HCT116 (cell line): ENCODE data around the gene NHLRC3. TPM values are rescaled to one million over a fixed set of nuclear protein-coding genes. Genes with fewer than 3 reads are reported as not detected.

Source experiments
- ATAC-seq: fragments of 200-7000 bp; cut with Tn5 transposase; 2 replicates; pipeline ENCODE4 v1.9.1; 2020; ENCODE audit warnings: mild to moderate bottlenecking, moderate library complexity
- BruUV-seq: library from RNA; stranded (reverse); fragments of 400-500 nt; replicated peaks from 2 replicates; lab custom pipeline; 2021; lab: Mats Ljungman, UMichigan
- CTCF ChIA-PET: fragments of 300-600 bp; sonication (Branson Sonifier 250); formaldehyde crosslinking; loops from one replicate; lab custom pipeline; 2021; ENCODE audit warnings: antibody characterized with exemption; lab: Charles Lee
- POLR2A ChIA-PET: fragments of 300-600, 350-600 bp; sonication (Branson Sonifier 250); formaldehyde crosslinking; loops from one replicate; lab custom pipeline; 2021; ENCODE audit warnings: antibody characterized with exemption; lab: Charles Lee
- RAD21 ChIA-PET, 2 experiments: fragments of 300-600 bp; sonication (Branson Sonifier 250); formaldehyde crosslinking; loops; one replicate each; lab custom pipeline; 2023; ENCODE audit warnings: low total read pairs in 2 of 2; ENCODE audit not compliant: uncharacterized antibody in 2 of 2, unreplicated experiment in 2 of 2, low non-redundant PET in 1 of 2; lab: Charles Lee
- DNase-seq: peaks from one replicate; pipeline ENCODE4 v3.0.0-alpha.2; 2010; ENCODE audit warnings: low read depth, low spot score
- H2AFZ ChIP-seq: fragments of 200-600 bp; shearing (Covaris generic), sonication (generic); 2 replicates; pipeline ENCODE4 v1.6.1; 2017; ENCODE audit warnings: low read depth, mixed run types, mixed read lengths, antibody characterized with exemption, low read length; ENCODE audit not compliant: poor library complexity, severe bottlenecking
- H3K27ac ChIP-seq: 2 replicates; pipeline ENCODE4 v1.5.1; 2012; ENCODE audit warnings: low read depth, low read length
- H3K27me3 ChIP-seq: fragments of 200-600 bp; sonication (generic); 2 replicates; pipeline ENCODE4 v1.6.1; 2016; ENCODE audit warnings: mixed run types, low read length, mixed read lengths; ENCODE audit not compliant: insufficient read depth
- H3K36me3 ChIP-seq, 2 experiments: fragments of 200-500 bp in 1 of 2; fragments of 200-600 bp in 1 of 2; sonication (Bioruptor generic) in 1 of 2; sonication (generic) in 1 of 2; 2 replicates each; pipeline versions ENCODE4 v1.5.1 to v1.6.1; 2014 to 2016; ENCODE audit warnings: low read length in 2 of 2, inconsistent platforms in 1 of 2, mixed read lengths in 1 of 2, mixed run types in 1 of 2; ENCODE audit not compliant: insufficient read depth in 2 of 2, control insufficient read depth in 1 of 2
- H3K4me1 ChIP-seq, 2 experiments: fragments of 200-600 bp in 1 of 2; sonication (generic) in 1 of 2; 2 replicates each; pipeline versions ENCODE4 v1.5.1 to v1.6.1; 2012 to 2017; ENCODE audit warnings: low read length in 2 of 2, inconsistent platforms in 1 of 2, mild to moderate bottlenecking in 1 of 2, mixed read lengths in 1 of 2, mixed run types in 1 of 2, moderate library complexity in 1 of 2; ENCODE audit not compliant: insufficient read depth in 2 of 2, control insufficient read depth in 1 of 2
- H3K4me2 ChIP-seq: fragments of 200-600 bp; sonication (generic); 2 replicates; pipeline ENCODE4 v1.6.1; 2017; ENCODE audit warnings: mixed run types, low read length, mixed read lengths
- H3K4me3 ChIP-seq, 2 experiments: fragments of 200-600 bp in 1 of 2; sonication (generic) in 1 of 2; replicated peaks in 1 of 2; 2 replicates each; pipeline ENCODE4 v1.5.1; 2011 to 2016; ENCODE audit warnings: low read length in 2 of 2, control low read depth in 1 of 2, low read depth in 1 of 2, mild to moderate bottlenecking in 1 of 2, mixed read lengths in 1 of 2, mixed run types in 1 of 2
- H3K79me2 ChIP-seq: fragments of 200-600 bp; sonication (generic); 2 replicates; pipeline ENCODE4 v1.6.1; 2017; ENCODE audit warnings: mild to moderate bottlenecking, mixed run types, low read length, moderate library complexity, mixed read lengths; ENCODE audit not compliant: insufficient read depth
- H3K9ac ChIP-seq: fragments of 200-600 bp; sonication (generic); 2 replicates; pipeline ENCODE4 v1.6.1; 2016; ENCODE audit warnings: low read length, mixed read lengths
- H3K9me2 ChIP-seq: fragments of 200-600 bp; sonication (generic), shearing (Covaris generic); 2 replicates; pipeline ENCODE4 v1.6.1; 2017; ENCODE audit warnings: mixed run types, mild to moderate bottlenecking, moderate library complexity; ENCODE audit not compliant: insufficient read depth
- H3K9me3 ChIP-seq, 2 experiments: fragments of 200-500 bp in 1 of 2; fragments of 200-600 bp in 1 of 2; sonication (Bioruptor generic) in 1 of 2; sonication (generic) in 1 of 2; 2 replicates each; pipeline ENCODE4 v1.6.1; 2014 to 2017; ENCODE audit warnings: low read length in 2 of 2, mixed read lengths in 2 of 2, inconsistent platforms in 1 of 2, low read depth in 1 of 2, mild to moderate bottlenecking in 1 of 2, mixed run types in 1 of 2, moderate library complexity in 1 of 2; ENCODE audit not compliant: control insufficient read depth in 1 of 2, insufficient read depth in 1 of 2
- H4K20me1 ChIP-seq: fragments of 200-600 bp; sonication (generic), shearing (Covaris generic); 2 replicates; pipeline ENCODE4 v1.6.1; 2017; ENCODE audit warnings: mixed run types, mild to moderate bottlenecking, moderate library complexity; ENCODE audit not compliant: insufficient read depth
- CBX3 ChIP-seq: IDR thresholded peaks from 2 replicates; pipeline ENCODE4 v1.6.1; 2012; ENCODE audit warnings: low read depth
- CEBPB ChIP-seq: IDR thresholded peaks from 2 replicates; pipeline ENCODE4 v1.6.1; 2012; ENCODE audit warnings: low read depth
- ELF1 ChIP-seq: IDR thresholded peaks from 2 replicates; pipeline ENCODE4 v1.6.1; 2012; ENCODE audit warnings: low read depth, borderline replicate concordance
- EZH2phosphoT487 ChIP-seq: fragments of 200-600 bp; IDR thresholded peaks from 2 replicates; pipeline ENCODE4 v1.6.1; 2018; ENCODE audit warnings: antibody characterized with exemption, borderline replicate concordance
- JUND ChIP-seq: IDR thresholded peaks from 2 replicates; pipeline ENCODE4 v1.6.1; 2012
- POLR2A ChIP-seq: IDR thresholded peaks from 2 replicates; pipeline ENCODE4 v1.7.0; 2011; ENCODE audit warnings: borderline replicate concordance; ENCODE audit not compliant: insufficient read depth, insufficient read length; ENCODE audit errors: extremely low read depth
- POLR2AphosphoS5 ChIP-seq: IDR thresholded peaks from 2 replicates; pipeline ENCODE4 v1.6.1; 2011; ENCODE audit warnings: mild to moderate bottlenecking, low read depth, low read length, moderate library complexity
- RAD21 ChIP-seq: IDR thresholded peaks from 2 replicates; pipeline ENCODE4 v1.6.1; 2012; ENCODE audit warnings: low read depth, mild to moderate bottlenecking
- SIN3A ChIP-seq: IDR thresholded peaks from 2 replicates; pipeline ENCODE4 v1.6.1; 2012; ENCODE audit warnings: low read depth
- SP1 ChIP-seq: IDR thresholded peaks from 2 replicates; pipeline ENCODE4 v1.6.1; 2012; ENCODE audit warnings: low read depth
- SRF ChIP-seq: IDR thresholded peaks from 2 replicates; pipeline ENCODE4 v1.6.1; 2012; ENCODE audit warnings: low read depth
- TCF7L2 ChIP-seq: IDR thresholded peaks from 2 replicates; pipeline ENCODE4 v1.7.0; 2011; ENCODE audit warnings: borderline replicate concordance, inconsistent platforms; ENCODE audit not compliant: insufficient read depth, insufficient read length; ENCODE audit errors: extremely low read depth
- YY1 ChIP-seq: IDR thresholded peaks from 2 replicates; pipeline ENCODE4 v1.6.1; 2011; ENCODE audit warnings: low read length, low read depth, moderate library complexity, mild to moderate bottlenecking; ENCODE audit not compliant: insufficient replicate concordance; ENCODE audit errors: extremely low read depth
- ZFX ChIP-seq: fragments of 450-650 bp; IDR thresholded peaks from 2 replicates; pipeline ENCODE4 v1.6.1; 2017
- ZNF274 ChIP-seq: fragments of 200-500 bp; sonication (Bioruptor generic); IDR thresholded peaks from 2 replicates; pipeline ENCODE4 v1.6.1; 2014; ENCODE audit warnings: mild to moderate bottlenecking, low read depth, low read length, inconsistent platforms
- intact Hi-C: fragments of 100-400 bp; cut with micrococcal nuclease; formaldehyde crosslinking; loops from 2 replicates; pipeline ENCODE4 v1.10.0; 2022
- total RNA-seq: library from RNA; stranded (reverse); gene quantifications from one replicate; pipeline ENCODE4 v1.2.1, GENCODE V29; 2021; ENCODE audit not compliant: unreplicated experiment
- TF ChIP-seq, protein P1 (sequence below): IDR thresholded peaks from 2 replicates; pipeline ENCODE4 v1.6.1; 2011; ENCODE audit warnings: mild to moderate bottlenecking, low read length, moderate library complexity; ENCODE audit not compliant: insufficient replicate concordance; ENCODE audit errors: extremely low read depth
- TF ChIP-seq, protein P2 (sequence below): IDR thresholded peaks from 2 replicates; pipeline ENCODE4 v1.6.1; 2012; ENCODE audit warnings: low read depth
- TF ChIP-seq, protein P3 (sequence below), 3 experiments: fragments of 200-600 bp in 1 of 3; sonication (generic) in 1 of 3; IDR thresholded peaks in 2 of 3; conservative IDR thresholded peaks in 1 of 3; 2 replicates each; pipeline ENCODE4 v1.5.1; 2012 to 2017; ENCODE audit warnings: low read depth in 2 of 3, low read length in 2 of 3, antibody characterized with exemption in 1 of 3, borderline replicate concordance in 1 of 3, control low read depth in 1 of 3, mild to moderate bottlenecking in 1 of 3, mixed read lengths in 1 of 3, mixed run types in 1 of 3, moderate library complexity in 1 of 3; ENCODE audit not compliant: insufficient read depth in 1 of 3
- TF ChIP-seq, protein P4 (sequence below): IDR thresholded peaks from 2 replicates; pipeline ENCODE4 v1.6.1; 2012

NHLRC3 gene
- total RNA-seq, 1 experiment from 2014 or later = 7.2 TPM

DNA sequence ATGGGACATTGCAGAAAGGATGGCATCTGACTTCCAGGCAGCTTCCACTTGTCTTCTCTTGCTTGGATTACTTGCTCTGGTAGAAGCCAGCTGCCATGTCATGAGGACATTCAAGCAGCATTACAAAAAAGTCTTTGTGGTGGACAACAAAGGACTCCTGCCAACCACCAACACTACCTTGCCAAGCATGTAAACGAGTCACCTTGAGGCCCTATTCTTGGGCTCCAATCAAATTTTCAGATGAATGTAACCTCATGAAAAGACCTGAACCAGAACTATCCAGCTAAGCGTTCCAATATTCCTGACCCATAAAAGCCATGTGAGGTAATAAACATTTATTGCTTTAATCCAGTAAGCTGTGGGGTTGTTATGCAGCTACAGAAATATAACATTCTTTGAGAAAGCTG, 12.8 kb upstream of the NHLRC3 start:
- Histone ChIP-seq H3K9me3 (no peaks in the 10 kb centered on the region), H3K9ac (no peak overlapping the region), H3K79me2 (no peaks in the 10 kb centered on the region), H2AFZ (no peak overlapping the region), H3K4me1 (no peaks in the 10 kb centered on the region), H3K27me3 (no peaks in the 10 kb centered on the region), H3K4me3 (no peak overlapping the region), H3K9me2 (no peaks in the 10 kb centered on the region), H4K20me1 (no peaks in the 10 kb centered on the region), H3K27ac (no peak overlapping the region), H3K4me2 (no peak overlapping the region), H3K36me3 (peaks cover 14 to 38% of the 10 kb centered on the region in 2 experiments)
- intact Hi-C loops = no loop called here
- TF ChIP-seq ELF1 (no peak), TCF7L2 (no peak), SP1 (no peak), POLR2AphosphoS5 (no peak), CBX3 (no peak), SIN3A (no peak), SRF (no peak), YY1 (no peak), RAD21 (no peak), POLR2A (no peak), CEBPB (no peak), JUND (no peak), ZFX (no peak), EZH2phosphoT487 (no peak), ZNF274 (no peak)
- TF ChIP-seq, protein P1, sequence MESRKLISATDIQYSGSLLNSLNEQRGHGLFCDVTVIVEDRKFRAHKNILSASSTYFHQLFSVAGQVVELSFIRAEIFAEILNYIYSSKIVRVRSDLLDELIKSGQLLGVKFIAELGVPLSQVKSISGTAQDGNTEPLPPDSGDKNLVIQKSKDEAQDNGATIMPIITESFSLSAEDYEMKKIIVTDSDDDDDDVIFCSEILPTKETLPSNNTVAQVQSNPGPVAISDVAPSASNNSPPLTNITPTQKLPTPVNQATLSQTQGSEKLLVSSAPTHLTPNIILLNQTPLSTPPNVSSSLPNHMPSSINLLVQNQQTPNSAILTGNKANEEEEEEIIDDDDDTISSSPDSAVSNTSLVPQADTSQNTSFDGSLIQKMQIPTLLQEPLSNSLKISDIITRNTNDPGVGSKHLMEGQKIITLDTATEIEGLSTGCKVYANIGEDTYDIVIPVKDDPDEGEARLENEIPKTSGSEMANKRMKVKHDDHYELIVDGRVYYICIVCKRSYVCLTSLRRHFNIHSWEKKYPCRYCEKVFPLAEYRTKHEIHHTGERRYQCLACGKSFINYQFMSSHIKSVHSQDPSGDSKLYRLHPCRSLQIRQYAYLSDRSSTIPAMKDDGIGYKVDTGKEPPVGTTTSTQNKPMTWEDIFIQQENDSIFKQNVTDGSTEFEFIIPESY = no peak
- TF ChIP-seq, protein P2, sequence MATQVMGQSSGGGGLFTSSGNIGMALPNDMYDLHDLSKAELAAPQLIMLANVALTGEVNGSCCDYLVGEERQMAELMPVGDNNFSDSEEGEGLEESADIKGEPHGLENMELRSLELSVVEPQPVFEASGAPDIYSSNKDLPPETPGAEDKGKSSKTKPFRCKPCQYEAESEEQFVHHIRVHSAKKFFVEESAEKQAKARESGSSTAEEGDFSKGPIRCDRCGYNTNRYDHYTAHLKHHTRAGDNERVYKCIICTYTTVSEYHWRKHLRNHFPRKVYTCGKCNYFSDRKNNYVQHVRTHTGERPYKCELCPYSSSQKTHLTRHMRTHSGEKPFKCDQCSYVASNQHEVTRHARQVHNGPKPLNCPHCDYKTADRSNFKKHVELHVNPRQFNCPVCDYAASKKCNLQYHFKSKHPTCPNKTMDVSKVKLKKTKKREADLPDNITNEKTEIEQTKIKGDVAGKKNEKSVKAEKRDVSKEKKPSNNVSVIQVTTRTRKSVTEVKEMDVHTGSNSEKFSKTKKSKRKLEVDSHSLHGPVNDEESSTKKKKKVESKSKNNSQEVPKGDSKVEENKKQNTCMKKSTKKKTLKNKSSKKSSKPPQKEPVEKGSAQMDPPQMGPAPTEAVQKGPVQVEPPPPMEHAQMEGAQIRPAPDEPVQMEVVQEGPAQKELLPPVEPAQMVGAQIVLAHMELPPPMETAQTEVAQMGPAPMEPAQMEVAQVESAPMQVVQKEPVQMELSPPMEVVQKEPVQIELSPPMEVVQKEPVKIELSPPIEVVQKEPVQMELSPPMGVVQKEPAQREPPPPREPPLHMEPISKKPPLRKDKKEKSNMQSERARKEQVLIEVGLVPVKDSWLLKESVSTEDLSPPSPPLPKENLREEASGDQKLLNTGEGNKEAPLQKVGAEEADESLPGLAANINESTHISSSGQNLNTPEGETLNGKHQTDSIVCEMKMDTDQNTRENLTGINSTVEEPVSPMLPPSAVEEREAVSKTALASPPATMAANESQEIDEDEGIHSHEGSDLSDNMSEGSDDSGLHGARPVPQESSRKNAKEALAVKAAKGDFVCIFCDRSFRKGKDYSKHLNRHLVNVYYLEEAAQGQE = no peak
- TF ChIP-seq, protein P3, sequence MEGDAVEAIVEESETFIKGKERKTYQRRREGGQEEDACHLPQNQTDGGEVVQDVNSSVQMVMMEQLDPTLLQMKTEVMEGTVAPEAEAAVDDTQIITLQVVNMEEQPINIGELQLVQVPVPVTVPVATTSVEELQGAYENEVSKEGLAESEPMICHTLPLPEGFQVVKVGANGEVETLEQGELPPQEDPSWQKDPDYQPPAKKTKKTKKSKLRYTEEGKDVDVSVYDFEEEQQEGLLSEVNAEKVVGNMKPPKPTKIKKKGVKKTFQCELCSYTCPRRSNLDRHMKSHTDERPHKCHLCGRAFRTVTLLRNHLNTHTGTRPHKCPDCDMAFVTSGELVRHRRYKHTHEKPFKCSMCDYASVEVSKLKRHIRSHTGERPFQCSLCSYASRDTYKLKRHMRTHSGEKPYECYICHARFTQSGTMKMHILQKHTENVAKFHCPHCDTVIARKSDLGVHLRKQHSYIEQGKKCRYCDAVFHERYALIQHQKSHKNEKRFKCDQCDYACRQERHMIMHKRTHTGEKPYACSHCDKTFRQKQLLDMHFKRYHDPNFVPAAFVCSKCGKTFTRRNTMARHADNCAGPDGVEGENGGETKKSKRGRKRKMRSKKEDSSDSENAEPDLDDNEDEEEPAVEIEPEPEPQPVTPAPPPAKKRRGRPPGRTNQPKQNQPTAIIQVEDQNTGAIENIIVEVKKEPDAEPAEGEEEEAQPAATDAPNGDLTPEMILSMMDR (IDR thresholded peaks at IDR 0.05 in 2 of 3, conservative IDR thresholded peaks at IDR 0.05 in 1 of 3; ENCODE audit: borderline replicate concordance in 1 of 3, insufficient read depth in 1 of 3, low read depth in 2 of 3, low read length in 2 of 3) = no peak
- TF ChIP-seq, protein P4, sequence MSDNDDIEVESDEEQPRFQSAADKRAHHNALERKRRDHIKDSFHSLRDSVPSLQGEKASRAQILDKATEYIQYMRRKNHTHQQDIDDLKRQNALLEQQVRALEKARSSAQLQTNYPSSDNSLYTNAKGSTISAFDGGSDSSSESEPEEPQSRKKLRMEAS = no peak
- ChIA-PET CTCF (no interaction called here), RAD21 (no interaction called here), POLR2A (no interaction called here)
- BruUV-seq = no TSS peak
- ATAC-seq = no peak
- DNase-seq = no peak
